ENCODE results near the gene PAX7.

Gene PAX7

DNA sequence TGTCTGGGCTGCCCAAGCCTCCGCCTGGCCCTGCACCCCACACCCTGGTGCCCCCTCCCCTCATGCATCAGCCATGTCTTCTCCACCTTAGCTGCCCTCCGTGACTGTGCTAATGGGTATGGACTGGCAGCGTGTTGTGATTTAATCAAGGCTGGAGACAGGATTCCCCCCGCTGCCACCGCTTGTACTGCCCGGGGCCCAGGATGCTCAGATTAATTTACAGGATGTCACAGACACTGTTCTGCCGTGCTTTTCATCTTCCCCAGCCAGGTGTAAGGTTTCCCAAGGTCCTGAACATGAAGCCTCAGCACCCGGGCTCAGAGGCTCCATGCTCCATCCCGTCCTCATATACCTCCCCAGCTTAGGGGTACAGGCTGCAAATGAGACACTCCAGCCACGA, 162.5 kb downstream of the PAX7 start:
- TF ChIP-seq, protein P1, sequence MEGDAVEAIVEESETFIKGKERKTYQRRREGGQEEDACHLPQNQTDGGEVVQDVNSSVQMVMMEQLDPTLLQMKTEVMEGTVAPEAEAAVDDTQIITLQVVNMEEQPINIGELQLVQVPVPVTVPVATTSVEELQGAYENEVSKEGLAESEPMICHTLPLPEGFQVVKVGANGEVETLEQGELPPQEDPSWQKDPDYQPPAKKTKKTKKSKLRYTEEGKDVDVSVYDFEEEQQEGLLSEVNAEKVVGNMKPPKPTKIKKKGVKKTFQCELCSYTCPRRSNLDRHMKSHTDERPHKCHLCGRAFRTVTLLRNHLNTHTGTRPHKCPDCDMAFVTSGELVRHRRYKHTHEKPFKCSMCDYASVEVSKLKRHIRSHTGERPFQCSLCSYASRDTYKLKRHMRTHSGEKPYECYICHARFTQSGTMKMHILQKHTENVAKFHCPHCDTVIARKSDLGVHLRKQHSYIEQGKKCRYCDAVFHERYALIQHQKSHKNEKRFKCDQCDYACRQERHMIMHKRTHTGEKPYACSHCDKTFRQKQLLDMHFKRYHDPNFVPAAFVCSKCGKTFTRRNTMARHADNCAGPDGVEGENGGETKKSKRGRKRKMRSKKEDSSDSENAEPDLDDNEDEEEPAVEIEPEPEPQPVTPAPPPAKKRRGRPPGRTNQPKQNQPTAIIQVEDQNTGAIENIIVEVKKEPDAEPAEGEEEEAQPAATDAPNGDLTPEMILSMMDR (IDR thresholded peaks at IDR 0.05; ENCODE audit: borderline replicate concordance, insufficient read depth, low read depth, low read length) = no peak
- H3K4me3 ChIP-seq (ENCODE audit: low read depth, low read length) = no peak overlapping the region

DNA sequence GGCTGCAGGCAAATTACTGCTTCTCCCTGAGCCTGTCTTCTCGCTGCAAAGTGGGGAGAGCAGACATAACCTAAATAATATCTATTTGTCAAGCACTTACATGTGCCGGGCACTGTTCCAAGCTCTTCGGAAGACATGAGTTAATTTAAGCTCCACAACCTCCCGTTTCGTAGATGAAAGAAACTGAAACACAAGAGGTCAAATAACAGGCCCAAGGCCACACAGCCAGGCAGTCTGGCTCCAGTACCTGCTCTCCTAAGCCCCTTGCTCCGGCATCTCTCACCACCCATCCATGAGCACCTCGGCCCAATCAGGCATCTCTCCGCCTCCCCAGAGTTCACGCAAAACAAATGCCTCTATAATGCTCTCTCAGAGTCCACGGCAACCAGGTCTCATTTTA, 163.4 kb downstream of the PAX7 start:
- H3K4me3 ChIP-seq (ENCODE audit: low read depth, low read length) = no peak overlapping the region
- TF ChIP-seq, protein P1 (IDR thresholded peaks at IDR 0.05; ENCODE audit: borderline replicate concordance, insufficient read depth, low read depth, low read length) = no peak

DNA sequence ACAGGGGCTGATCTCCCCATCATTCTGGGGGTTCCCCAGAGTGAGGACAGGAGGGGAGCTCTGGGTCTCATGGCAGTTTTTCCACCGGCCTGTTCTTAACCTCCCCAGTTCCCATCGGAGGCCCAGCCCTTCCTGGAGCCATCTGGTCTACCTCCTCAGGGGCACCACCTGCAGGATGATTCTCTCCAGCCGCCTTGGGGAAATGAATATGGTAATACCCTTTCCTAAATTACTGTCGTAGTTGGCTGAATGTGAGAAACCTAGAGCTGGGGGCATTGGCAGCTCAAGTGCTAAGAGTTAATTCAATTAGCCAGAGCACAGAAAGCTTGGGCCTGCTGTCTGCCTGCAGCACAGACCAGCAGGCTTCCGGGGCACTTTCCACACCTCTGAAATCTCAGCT, 163.9 kb downstream of the PAX7 start:
- TF ChIP-seq, protein P1 (IDR thresholded peaks at IDR 0.05; ENCODE audit: borderline replicate concordance, insufficient read depth, low read depth, low read length) = no peak
- no peak overlapping the region for H3K4me3 ChIP-seq (ENCODE audit: low read depth, low read length)

DNA sequence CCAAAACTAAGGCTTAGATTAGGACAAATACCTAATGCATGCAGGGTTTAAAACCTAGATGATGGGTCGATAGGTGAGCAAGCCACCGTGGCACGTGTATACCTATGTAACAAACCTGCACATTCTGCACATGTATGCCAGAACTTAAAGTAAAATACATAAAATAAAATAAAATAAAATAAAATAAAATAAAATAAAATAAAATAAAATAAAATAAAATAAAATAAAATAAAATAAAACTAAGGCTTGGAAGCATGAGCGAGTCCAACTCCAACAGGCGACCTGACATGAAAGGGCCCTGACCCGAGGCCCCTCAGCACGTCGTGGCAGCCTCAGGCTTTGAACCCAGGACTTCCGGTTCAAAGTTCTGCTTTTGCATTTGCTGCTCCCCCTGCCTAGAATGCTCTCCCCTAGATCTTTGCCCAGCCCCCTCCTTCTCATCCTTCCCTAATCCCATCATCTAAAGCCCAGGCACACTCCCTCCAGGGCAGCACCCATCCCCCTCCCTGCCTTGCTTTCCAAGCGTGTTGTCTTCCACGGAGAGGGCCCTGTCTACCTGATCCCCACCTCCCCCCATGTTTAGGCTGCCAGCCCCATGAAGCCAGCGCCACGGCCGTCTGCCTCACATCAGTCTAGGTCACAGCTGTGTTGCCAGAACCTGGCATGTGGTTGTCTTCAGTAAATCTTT, 164.5 kb downstream of the PAX7 start:
- H3K4me3 ChIP-seq (ENCODE audit: low read depth, low read length) = no peak overlapping the region

DNA sequence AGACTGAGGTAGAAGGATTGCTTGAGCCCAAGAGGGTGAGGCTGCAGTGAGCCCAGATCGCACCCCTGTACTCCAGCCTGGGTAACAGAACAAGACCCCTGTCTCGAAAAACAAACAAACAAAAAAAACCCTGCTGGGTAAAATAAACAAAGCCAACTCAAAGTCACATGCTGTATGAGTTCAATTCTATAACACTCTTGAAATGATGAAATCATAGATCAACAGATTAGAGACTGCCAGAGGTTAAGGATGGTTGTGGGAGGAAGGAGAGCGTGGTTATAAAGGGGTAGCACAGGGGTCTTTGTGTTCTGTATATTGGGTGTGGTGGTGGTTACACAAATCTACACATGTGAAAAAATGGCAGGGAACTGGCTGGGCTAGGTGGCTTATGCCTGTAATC, 166.3 kb downstream of the PAX7 start:
- H3K4me3 ChIP-seq (ENCODE audit: low read depth, low read length) = no peak overlapping the region
- TF ChIP-seq, protein P1 (IDR thresholded peaks at IDR 0.05; ENCODE audit: borderline replicate concordance, insufficient read depth, low read depth, low read length) = no peak

More for the DNA sequence above, 164.5 kb downstream of the PAX7 start:
- TF ChIP-seq, protein P1 (IDR thresholded peaks at IDR 0.05; ENCODE audit: borderline replicate concordance, insufficient read depth, low read depth, low read length) = no peak
